GM12873 (cell line): Measurements from ENCODE around the gene RPUSD1.

ENCODE experiments used
- TF ChIP-seq, protein P1 (sequence below): IDR thresholded peaks from 2 replicates; pipeline ENCODE4 v1.5.1; 2012; ENCODE audit warnings: low read depth, mild to moderate bottlenecking, moderate library complexity, low read length, control low read depth; ENCODE audit not compliant: insufficient read depth; ENCODE audit errors: missing control alignments

RPUSD1 gene

GRCh38 chr16:787978-788398, at the start of gene RPUSD1:
RPUSD1 (minus strand) TSS chr16:788381; CDS start chr16:787737, 644 bp downstream.
- TF ChIP-seq, protein P1, sequence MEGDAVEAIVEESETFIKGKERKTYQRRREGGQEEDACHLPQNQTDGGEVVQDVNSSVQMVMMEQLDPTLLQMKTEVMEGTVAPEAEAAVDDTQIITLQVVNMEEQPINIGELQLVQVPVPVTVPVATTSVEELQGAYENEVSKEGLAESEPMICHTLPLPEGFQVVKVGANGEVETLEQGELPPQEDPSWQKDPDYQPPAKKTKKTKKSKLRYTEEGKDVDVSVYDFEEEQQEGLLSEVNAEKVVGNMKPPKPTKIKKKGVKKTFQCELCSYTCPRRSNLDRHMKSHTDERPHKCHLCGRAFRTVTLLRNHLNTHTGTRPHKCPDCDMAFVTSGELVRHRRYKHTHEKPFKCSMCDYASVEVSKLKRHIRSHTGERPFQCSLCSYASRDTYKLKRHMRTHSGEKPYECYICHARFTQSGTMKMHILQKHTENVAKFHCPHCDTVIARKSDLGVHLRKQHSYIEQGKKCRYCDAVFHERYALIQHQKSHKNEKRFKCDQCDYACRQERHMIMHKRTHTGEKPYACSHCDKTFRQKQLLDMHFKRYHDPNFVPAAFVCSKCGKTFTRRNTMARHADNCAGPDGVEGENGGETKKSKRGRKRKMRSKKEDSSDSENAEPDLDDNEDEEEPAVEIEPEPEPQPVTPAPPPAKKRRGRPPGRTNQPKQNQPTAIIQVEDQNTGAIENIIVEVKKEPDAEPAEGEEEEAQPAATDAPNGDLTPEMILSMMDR, result no peak

DNA sequence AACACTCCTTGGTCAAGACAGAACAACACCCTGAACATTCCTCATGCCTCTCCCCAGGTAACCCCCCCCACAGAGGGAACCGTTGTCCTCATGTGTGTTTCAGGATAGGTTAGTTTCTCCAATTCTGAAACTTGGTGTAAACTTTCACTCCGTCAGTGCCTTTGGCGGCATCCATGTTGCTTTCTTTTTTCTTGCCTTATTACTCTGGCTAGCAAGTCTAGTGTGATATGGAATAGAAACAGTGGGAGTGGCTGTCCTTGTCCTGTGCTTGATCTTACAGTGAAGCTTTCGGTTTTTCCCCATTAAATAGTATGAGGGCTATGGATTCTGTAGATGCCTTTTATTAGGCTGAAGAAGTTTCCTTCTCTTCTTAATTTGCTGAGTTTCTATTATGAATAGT, 48.0 kb upstream of the RPUSD1 start:
- TF ChIP-seq, protein P1, result no peak

DNA sequence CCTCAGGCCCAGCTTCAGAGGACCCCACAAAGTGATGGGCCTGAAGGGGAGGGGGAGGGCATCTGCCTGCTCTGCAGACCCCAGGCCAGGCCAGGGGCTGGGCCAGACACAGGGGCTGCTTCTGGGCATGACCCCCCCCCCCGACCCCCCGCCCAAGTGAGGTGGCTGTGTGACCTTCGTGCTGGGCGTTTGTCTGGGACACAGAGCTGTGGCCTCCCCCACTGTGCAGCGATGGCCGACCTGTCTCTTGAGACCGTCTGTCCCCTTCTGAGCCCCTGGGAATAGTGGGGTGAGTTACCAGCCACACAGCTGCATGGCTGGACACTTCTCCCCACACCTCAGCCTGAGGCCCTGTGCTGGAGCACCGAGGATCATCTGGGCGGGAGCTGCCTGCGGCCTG, 47.2 kb upstream of the RPUSD1 start:
- TF ChIP-seq, protein P1, result no peak

- TF ChIP-seq, protein P1, result no peak
Observed at GRCh38 chr16:833411-833810, 45.2 kb upstream of the RPUSD1 start.

- TF ChIP-seq, protein P1, result no peak
Observed at GRCh38 chr16:832652-833336, 44.6 kb upstream of the RPUSD1 start.

GRCh38 chr16:831571-832413, 43.6 kb upstream of the RPUSD1 start:
- TF ChIP-seq, protein P1, result no peak

- TF ChIP-seq, protein P1, result no peak
Observed at GRCh38 chr16:830871-831570, 42.8 kb upstream of the RPUSD1 start.
